Measurements from ENCODE around the gene LAMC3.

The LAMC3 gene

DNA sequence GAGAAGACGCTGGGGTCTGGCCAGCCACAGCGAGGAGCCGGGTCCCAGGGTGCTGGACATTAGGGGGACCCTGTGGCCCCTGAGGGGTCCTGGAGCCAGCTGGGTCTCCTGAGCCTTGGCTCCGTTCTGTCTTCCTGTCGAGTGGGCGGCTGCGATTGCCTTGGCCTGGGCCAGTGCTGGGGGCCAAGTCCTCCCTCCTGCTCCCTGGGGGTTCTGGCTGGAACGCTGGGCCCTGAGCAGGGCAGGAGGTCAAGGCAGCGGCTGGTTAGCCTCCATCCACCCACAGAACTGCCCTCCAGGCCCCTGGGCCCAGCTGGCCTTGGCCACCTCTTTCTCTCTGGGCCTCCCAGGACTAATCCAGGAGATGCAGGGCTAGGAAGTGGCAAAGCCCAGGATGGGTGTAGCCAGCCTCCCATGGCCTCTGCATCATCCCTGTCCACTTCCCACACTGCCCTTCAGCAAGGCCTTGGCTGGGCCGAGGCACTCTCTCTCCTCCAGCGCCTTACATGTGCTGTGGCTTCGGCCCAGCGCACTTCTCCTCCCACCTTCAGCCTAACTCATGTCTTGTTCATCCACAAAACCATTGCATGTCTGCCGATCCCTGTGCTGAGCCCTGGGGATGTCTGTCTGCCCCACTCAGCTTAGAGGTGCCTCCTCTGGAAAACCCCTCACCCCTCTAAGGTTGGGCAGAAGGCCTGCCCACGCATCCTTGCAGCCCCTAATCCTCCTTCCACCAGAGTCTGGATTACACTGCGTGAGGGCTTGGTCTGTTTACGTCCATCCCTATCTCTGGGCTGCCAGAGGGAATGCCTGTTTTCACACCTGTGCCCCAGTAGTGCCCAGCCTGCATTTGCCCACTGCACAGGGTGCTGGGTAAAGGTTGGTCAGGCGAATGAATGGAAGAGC lies 5.0 kb downstream of the LAMC3 start:
- FAIRE-seq (no peak), DNase-seq (ENCODE audit: insufficient read length, low spot score) (no peak)
- no peak for TF ChIP-seq POU2F2 (IDR thresholded peaks at IDR 0.05; ENCODE audit: low read depth, low read length)

DNA sequence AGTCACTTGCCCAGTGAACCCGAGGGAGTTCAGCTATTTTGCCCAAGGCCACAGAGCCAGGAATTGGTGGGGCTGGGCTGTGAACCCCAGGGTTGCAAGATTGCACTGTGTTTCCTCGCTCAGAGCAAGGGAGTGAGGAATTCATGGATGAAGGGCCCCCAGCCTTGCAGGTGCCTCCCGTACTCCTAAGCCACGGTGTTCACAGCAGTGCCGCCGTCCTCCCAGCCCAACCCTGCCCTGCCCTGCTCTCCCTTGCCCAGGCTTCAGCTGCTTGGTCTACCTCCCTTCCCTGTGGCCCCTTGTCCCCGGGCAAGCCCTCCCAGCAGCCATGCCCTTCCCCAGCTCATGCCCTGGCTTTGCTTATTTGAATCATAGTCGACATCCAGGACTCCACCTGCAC lies 6.1 kb downstream of the LAMC3 start:
- DNase-seq (ENCODE audit: insufficient read length, low spot score) (no peak), FAIRE-seq (no peak)
- TF ChIP-seq POLR2A (IDR thresholded peaks at IDR 0.05; ENCODE audit: low read depth, low read length) (no peak), TAF1 (IDR thresholded peaks at IDR 0.05; ENCODE audit: low read depth, low read length) (no peak)

GRCh38 chr9:131015876-131016397 lies 7.0 kb downstream of the LAMC3 start:
- FAIRE-seq: no peak
- TF ChIP-seq POLR2A (IDR thresholded peaks at IDR 0.05; ENCODE audit: low read depth, low read length) (no peak), POU2F2 (IDR thresholded peaks at IDR 0.05; ENCODE audit: low read depth, low read length) (no peak)

DNA sequence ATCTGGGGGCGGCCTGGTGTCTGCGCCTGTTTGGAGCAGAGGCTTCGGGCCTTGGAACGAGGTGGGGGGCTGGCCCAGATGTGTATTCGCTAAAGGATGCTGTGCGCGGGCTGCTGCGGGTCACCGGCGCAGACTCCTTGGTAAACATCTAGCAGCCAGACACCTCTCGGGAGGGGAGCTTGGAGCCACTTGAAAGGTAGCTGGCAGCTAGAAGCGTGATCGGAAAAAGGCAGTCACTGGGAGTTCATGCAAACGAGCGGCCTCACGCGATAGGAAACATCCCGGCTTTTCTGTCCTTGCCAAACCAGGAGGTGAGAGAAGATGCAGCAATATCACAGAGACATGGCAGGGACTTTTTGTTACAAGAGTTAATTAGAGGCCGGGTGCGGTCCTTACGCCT lies 8.1 kb downstream of the LAMC3 start:
- no peak for FAIRE-seq
- TF ChIP-seq TAF1 (IDR thresholded peaks at IDR 0.05; ENCODE audit: low read depth, low read length) (no peak), POU2F2 (IDR thresholded peaks at IDR 0.05; ENCODE audit: low read depth, low read length) (no peak), PAX5 (IDR thresholded peaks at IDR 0.05; ENCODE audit: insufficient read depth, low read length, severe bottlenecking) (no peak)
- DNase-seq (ENCODE audit: insufficient read length, low spot score): no peak

More at GRCh38 chr9:131015876-131016397, 7.0 kb downstream of the LAMC3 start:
- no peak for DNase-seq (ENCODE audit: insufficient read length, low spot score)

- FAIRE-seq (no peak), DNase-seq (ENCODE audit: insufficient read length, low spot score) (no peak)
- no peak for TF ChIP-seq TAF1 (IDR thresholded peaks at IDR 0.05; ENCODE audit: low read depth, low read length)
- no peak for TF ChIP-seq POLR2A (IDR thresholded peaks at IDR 0.05; ENCODE audit: low read depth, low read length)
- no peak for TF ChIP-seq SPI1 (IDR thresholded peaks at IDR 0.05; ENCODE audit: low read depth, low read length)
- TF ChIP-seq PAX5 (IDR thresholded peaks at IDR 0.05; ENCODE audit: insufficient read depth, low read length, severe bottlenecking): no peak
Measured at GRCh38 chr9:131018621-131019020, 9.6 kb downstream of the LAMC3 start.

DNA sequence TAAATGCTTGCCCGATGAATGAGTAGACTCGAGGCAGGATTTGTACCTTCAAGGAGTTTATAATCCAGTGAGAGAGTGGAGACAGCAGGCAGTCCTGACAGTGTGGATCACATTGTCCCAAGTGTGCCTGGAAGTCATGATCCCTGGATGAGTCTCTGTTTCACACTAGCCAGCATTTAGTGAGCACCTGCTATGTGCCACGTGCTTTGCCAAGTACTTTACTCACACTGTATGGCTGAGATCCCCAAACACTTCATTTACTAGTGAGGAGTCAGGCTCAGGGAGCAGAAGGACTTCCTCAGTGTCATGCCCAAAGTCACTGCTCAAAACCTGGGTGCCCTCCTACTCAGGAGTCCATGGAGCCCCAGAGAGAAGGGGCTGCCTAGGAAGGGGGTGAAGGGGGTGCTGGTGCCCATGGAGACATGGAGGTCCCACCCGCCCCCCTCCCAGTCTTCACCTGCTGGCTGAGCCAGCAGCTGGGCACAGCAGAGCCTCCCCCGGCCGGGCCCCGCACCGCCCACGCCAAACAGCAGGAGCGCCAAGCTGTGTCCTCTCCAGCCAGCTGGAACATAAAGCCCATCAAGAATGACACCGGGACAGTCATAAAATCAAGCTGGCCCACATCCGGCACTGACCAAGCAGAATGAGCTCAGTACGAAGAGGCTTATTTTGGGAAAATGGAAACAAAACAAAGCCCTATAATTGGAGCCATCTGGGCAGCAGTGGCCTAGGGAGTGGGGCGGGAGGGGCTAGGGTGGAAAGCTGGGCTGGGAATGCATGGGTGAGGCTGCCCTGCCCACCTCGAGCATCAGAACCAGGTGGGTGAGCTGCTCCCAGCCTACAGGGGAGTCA lies 10.6 kb downstream of the LAMC3 start:
- FAIRE-seq: no peak
- TF ChIP-seq POLR2A (IDR thresholded peaks at IDR 0.05; ENCODE audit: low read depth, low read length) (no peak), PAX5 (IDR thresholded peaks at IDR 0.05; ENCODE audit: insufficient read depth, low read length, severe bottlenecking) (no peak), POLR2AphosphoS5 (IDR thresholded peaks at IDR 0.05; ENCODE audit: low read depth, low read length) (no peak), SPI1 (IDR thresholded peaks at IDR 0.05; ENCODE audit: low read depth, low read length) (no peak), POU2F2 (IDR thresholded peaks at IDR 0.05; ENCODE audit: low read depth, low read length) (no peak), TAF1 (IDR thresholded peaks at IDR 0.05; ENCODE audit: low read depth, low read length) (no peak)

GRCh38 chr9:131020388-131020787 lies 11.4 kb downstream of the LAMC3 start:
- no peak for TF ChIP-seq POLR2A (IDR thresholded peaks at IDR 0.05; ENCODE audit: low read depth, low read length)
- no peak for TF ChIP-seq PAX5 (IDR thresholded peaks at IDR 0.05; ENCODE audit: insufficient read depth, low read length, severe bottlenecking)
- no peak for TF ChIP-seq TAF1 (IDR thresholded peaks at IDR 0.05; ENCODE audit: low read depth, low read length)
- no peak for TF ChIP-seq POLR2AphosphoS5 (IDR thresholded peaks at IDR 0.05; ENCODE audit: low read depth, low read length)
- no peak for TF ChIP-seq POU2F2 (IDR thresholded peaks at IDR 0.05; ENCODE audit: low read depth, low read length)
- TF ChIP-seq SPI1 (IDR thresholded peaks at IDR 0.05; ENCODE audit: low read depth, low read length): no peak

More for the DNA sequence above, 10.6 kb downstream of the LAMC3 start:
- no peak for DNase-seq (ENCODE audit: insufficient read length, low spot score)

DNA sequence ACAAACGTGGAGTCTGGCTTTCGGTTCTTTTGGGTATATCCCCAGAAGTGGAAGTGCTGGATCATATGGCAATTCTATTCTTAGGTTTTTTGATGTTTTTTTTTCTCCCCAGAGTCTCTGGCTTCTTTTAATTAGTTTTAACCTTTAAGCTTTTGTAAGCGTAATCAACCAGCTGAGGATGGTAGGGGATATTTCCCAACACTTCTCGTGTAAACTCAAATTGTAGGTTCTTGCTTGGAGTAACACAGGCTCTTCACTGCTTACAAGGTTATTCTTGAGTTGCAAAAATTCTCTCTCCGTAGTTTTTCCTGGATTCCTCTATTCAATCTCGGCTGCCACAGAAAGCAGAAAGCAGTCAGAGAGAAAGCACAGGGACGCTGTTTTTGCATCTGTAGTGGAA lies 11.9 kb downstream of the LAMC3 start:
- FAIRE-seq (no peak), DNase-seq (ENCODE audit: insufficient read length, low spot score) (no peak)
- TF ChIP-seq POLR2A (IDR thresholded peaks at IDR 0.05; ENCODE audit: low read depth, low read length): no peak
- TF ChIP-seq SPI1 (IDR thresholded peaks at IDR 0.05; ENCODE audit: low read depth, low read length): no peak
- no peak for TF ChIP-seq PAX5 (IDR thresholded peaks at IDR 0.05; ENCODE audit: insufficient read depth, low read length, severe bottlenecking)

More at GRCh38 chr9:131020388-131020787, 11.4 kb downstream of the LAMC3 start:
- no peak for FAIRE-seq
- no peak for DNase-seq (ENCODE audit: insufficient read length, low spot score)

GRCh38 chr9:131021785-131022184 lies 12.8 kb downstream of the LAMC3 start:
- DNase-seq (ENCODE audit: insufficient read length, low spot score) (no peak), FAIRE-seq (no peak)
- no peak for TF ChIP-seq POLR2A (IDR thresholded peaks at IDR 0.05; ENCODE audit: low read depth, low read length)
- no peak for TF ChIP-seq SPI1 (IDR thresholded peaks at IDR 0.05; ENCODE audit: low read depth, low read length)
- TF ChIP-seq PAX5 (IDR thresholded peaks at IDR 0.05; ENCODE audit: insufficient read depth, low read length, severe bottlenecking): no peak
- TF ChIP-seq POLR2AphosphoS5 (IDR thresholded peaks at IDR 0.05; ENCODE audit: low read depth, low read length): no peak
- TF ChIP-seq POU2F2 (IDR thresholded peaks at IDR 0.05; ENCODE audit: low read depth, low read length): no peak
